Measurements from ENCODE around the gene KCMF1.
"Not testable (repeated sequence)": the region's sequence is repeated elsewhere in the genome, so short reads cannot be mapped to it uniquely, and the experiment has no call there.

- not testable (repeated sequence) for TF ChIP-seq NR1H2 (CRISPR knock-in tag; IDR thresholded peaks at IDR 0.05; ENCODE audit: borderline replicate concordance, low read depth); ARID2 (CRISPR knock-in tag; IDR thresholded peaks at IDR 0.05; ENCODE audit: borderline replicate concordance)
Measured at GRCh38 chr2:84945838-84946203, 25.1 kb upstream of the KCMF1 start.
